Activated T-cell treated with anti-CD3 and anti-CD28 coated beads, Interleukin-2, amount 50 U/mL, for 72 hours (primary cell): ENCODE results near the gene CHURC1. TPM values are rescaled to one million over a fixed set of nuclear protein-coding genes. Genes with fewer than 3 reads are reported as not detected.
A peak's percentile ranks its signal among the peaks of the same experiment; 100 is the strongest.

Source experiments
- ATAC-seq, 2 donors: fragments of 150-1000 bp; cut with Tn5 transposase; replicated peaks in 1 of 2; 2 replicates each; pipeline ENCODE4 v1.10.0; 2021; ENCODE audit warnings: moderate library complexity in 2 of 2, mild to moderate bottlenecking in 1 of 2
- DNase-seq, 2 donors: peaks; one replicate each; pipeline ENCODE4 v3.0.0; 2021 to 2022; ENCODE audit warnings: mixed read lengths in 1 of 2
- H3K27ac Mint-ChIP-seq: one replicate; pipeline ENCODE4 v1.8.0; 2022; ENCODE audit warnings: mild to moderate bottlenecking, moderate library complexity, mixed read lengths
- H3K27me3 Mint-ChIP-seq: one replicate; pipeline ENCODE4 v1.8.0; 2022; ENCODE audit warnings: low read depth, mixed read lengths
- H3K36me3 Mint-ChIP-seq, 2 donors: one replicate each; pipeline ENCODE4 v1.8.0; 2022; ENCODE audit warnings: mixed read lengths in 2 of 2, mild to moderate bottlenecking in 1 of 2; ENCODE audit not compliant: insufficient read depth in 2 of 2
- H3K4me1 Mint-ChIP-seq: one replicate; pipeline ENCODE4 v1.8.0; 2022; ENCODE audit warnings: low read depth, mixed read lengths
- H3K4me3 Mint-ChIP-seq, 2 donors: one replicate each; pipeline ENCODE4 v1.8.0; 2022; ENCODE audit warnings: mild to moderate bottlenecking in 2 of 2, mixed read lengths in 2 of 2, moderate library complexity in 2 of 2
- H3K9me3 Mint-ChIP-seq, 2 donors: one replicate each; pipeline ENCODE4 v1.8.0; 2022; ENCODE audit warnings: mixed read lengths in 2 of 2
- total RNA-seq, 2 donors: library from RNA; stranded (reverse); gene quantifications; one replicate each; pipeline ENCODE4 v1.2.3, GENCODE V29; 2022

The CHURC1 gene
- total RNA-seq, 2 donors from 2014 or later, result 36.5 to 38.1 TPM

- no peak overlapping the region for H3K27ac Mint-ChIP-seq
- H3K9me3 Mint-ChIP-seq, result no peaks in the 10 kb centered on the region
- H3K27me3 Mint-ChIP-seq, result no peaks in the 10 kb centered on the region
- no peaks in the 10 kb centered on the region for H3K4me1 Mint-ChIP-seq
- DNase-seq, result no peak
- H3K4me3 Mint-ChIP-seq, result no peak overlapping the region
- no peaks in the 10 kb centered on the region for H3K36me3 Mint-ChIP-seq
- no peak for ATAC-seq
Measured at GRCh38 chr14:64973826-64974225, 59.6 kb downstream of the CHURC1 start.

GRCh38 chr14:64974563-64974962 is 60.3 kb downstream of the CHURC1 start:
- no peaks in the 10 kb centered on the region for H3K27me3 Mint-ChIP-seq
- H3K4me1 Mint-ChIP-seq, result no peaks in the 10 kb centered on the region
- no peak overlapping the region for H3K4me3 Mint-ChIP-seq
- no peak for DNase-seq
- H3K27ac Mint-ChIP-seq, result no peak overlapping the region
- no peaks in the 10 kb centered on the region for H3K9me3 Mint-ChIP-seq
- ATAC-seq, result no peak
- no peaks in the 10 kb centered on the region for H3K36me3 Mint-ChIP-seq

DNA sequence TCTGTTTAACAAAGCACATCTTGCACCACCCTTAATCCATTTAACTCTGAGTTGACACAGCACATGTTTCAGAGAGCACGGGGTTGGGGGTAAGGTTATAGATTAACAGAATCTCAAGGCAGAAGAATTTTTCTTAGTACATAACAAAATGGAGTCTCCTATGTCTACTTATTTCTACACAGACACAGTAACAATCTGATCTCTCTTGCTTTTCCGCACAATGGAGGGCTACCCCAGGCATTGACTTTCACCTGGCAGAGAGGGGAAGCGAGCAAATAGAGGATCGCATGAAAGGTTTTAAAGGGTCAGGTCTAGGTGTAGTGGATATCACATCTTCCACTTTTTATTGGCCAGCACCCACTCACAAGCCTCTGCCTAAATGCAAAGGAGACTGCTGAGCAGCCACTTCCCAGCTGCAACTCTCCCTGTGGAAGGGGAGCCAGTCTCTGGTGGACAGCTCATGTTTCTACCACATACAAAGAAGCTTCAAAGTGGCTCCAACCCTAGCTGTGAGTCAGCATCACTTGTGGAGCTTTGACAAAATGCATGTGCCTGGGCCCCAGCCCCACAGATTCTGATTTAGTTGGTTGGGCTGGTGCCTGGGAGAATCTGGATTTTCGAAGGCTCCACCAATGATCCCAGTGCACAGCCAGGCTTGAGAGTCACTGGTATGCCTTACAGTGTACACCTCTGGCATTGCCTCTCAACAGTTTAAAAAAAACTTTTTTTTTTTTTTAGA is 65.2 kb downstream of the CHURC1 start:
- Mint-ChIP-seq H3K27me3 (peaks cover 6% of the 10 kb centered on the region), H3K27ac (no peak overlapping the region), H3K4me3 (no peak overlapping the region), H3K4me1 (peaks cover 7% of the 10 kb centered on the region), H3K36me3 (no peaks in the 10 kb centered on the region), H3K9me3 (no peaks in the 10 kb centered on the region)
- ATAC-seq (no peak), DNase-seq (no peak)

- Mint-ChIP-seq H3K4me1 (peaks cover 31% of the 10 kb centered on the region), H3K4me3 (peak overlapping the region; percentile 68 to 81), H3K27me3 (peaks cover 6% of the 10 kb centered on the region), H3K9me3 (no peaks in the 10 kb centered on the region), H3K27ac (no peak overlapping the region), H3K36me3 (no peaks in the 10 kb centered on the region)
- no peak for ATAC-seq
- DNase-seq, result peak; percentile 21 to 31
Measured at GRCh38 chr14:64983439-64984310, 69.4 kb downstream of the CHURC1 start.

Other genes with a start within 250 kb of the CHURC1 start
- gene PLEKHG3, start 210.0 kb upstream of the CHURC1 start, total RNA-seq, result 1 to 10 TPM; 2.4 to 8.8 TPM
- gene SPTB, start 34.5 kb upstream of the CHURC1 start, total RNA-seq, result under 1 TPM; 0.23 to 0.70 TPM
- not detected for gene GPX2, start 28.3 kb downstream of the CHURC1 start, total RNA-seq
- gene RAB15, start 57.9 kb downstream of the CHURC1 start, total RNA-seq, result 1 to 10 TPM; 4.4 to 6.0 TPM
- 10 to 100 TPM; 14.4 to 17.1 TPM for gene FNTB, start 72.4 kb downstream of the CHURC1 start, total RNA-seq
- gene MAX, start 188.1 kb downstream of the CHURC1 start, total RNA-seq, result 100 to 1,000 TPM; 115 to 118 TPM